Measurements from ENCODE around the gene CEBPE. TPM values are rescaled to one million over a fixed set of nuclear protein-coding genes. Genes with fewer than 3 reads are reported as not detected.
"Not testable (repeated sequence)": the region's sequence is repeated elsewhere in the genome, so short reads cannot be mapped to it uniquely, and the experiment has no call there.

CEBPE gene
- total RNA-seq, 1 donor from 2014 or later: not detected

GRCh38 chr14:23109769-23110168 is 9.3 kb downstream of the CEBPE start:
- intact Hi-C loops (cut with micrococcal nuclease): no loop called here
- DNase-seq (no peak), ATAC-seq (no peak)

- DNase-seq; intact Hi-C loops (cut with micrococcal nuclease); ATAC-seq: not testable (repeated sequence)
These were observed 10.9 kb downstream of the CEBPE start for GRCh38 chr14:23108169-23108568.

DNA sequence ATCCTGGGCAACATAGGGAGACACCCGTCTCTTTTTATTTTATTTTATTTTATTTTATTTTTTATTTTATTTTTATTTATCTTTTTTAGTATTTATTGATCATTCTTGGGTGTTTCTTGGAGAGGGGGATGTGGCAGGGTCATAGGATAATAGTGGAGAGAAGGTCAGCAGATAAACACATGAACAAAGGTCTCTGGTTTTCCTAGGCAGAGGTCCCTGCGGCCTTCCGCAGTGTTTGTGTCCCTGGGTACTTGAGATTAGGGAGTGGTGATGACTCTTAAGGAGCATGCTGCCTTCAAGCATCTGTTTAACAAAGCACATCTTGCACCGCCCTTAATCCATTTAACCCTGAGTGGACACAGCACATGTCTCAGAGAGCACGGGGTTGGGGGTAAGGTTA is 11.4 kb downstream of the CEBPE start:
- ATAC-seq; DNase-seq; intact Hi-C loops (cut with micrococcal nuclease): not testable (repeated sequence)

GRCh38 chr14:23106747-23107045 is 12.4 kb downstream of the CEBPE start:
- intact Hi-C loops (cut with micrococcal nuclease): no loop called here
- no peak for ATAC-seq
- no peak for DNase-seq

DNA sequence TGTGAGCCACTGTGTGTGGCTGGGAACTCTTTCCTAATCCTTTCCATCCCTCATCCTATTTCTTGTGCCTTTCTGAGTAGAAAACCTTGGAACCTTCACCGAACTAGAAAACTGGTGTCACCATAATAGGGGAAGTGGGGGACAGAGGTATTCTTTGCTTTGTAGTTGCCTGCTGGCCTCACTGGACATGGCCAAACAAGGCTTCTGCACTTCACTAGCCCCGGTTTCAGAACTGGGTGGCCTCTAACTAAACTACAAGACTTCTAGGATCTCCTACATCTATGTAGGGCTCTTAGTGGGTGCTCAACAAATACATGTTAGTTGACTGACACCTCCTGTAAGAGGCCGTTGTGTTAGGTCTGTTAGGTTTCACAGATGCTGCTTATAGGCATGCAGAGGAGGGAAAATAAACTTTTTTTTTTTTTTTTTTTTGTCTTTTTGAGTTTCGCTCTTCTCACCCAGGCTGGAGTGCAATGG is 13.7 kb downstream of the CEBPE start:
- ATAC-seq: no peak
- no peak for DNase-seq
- intact Hi-C loops (cut with micrococcal nuclease): no loop called here

DNA sequence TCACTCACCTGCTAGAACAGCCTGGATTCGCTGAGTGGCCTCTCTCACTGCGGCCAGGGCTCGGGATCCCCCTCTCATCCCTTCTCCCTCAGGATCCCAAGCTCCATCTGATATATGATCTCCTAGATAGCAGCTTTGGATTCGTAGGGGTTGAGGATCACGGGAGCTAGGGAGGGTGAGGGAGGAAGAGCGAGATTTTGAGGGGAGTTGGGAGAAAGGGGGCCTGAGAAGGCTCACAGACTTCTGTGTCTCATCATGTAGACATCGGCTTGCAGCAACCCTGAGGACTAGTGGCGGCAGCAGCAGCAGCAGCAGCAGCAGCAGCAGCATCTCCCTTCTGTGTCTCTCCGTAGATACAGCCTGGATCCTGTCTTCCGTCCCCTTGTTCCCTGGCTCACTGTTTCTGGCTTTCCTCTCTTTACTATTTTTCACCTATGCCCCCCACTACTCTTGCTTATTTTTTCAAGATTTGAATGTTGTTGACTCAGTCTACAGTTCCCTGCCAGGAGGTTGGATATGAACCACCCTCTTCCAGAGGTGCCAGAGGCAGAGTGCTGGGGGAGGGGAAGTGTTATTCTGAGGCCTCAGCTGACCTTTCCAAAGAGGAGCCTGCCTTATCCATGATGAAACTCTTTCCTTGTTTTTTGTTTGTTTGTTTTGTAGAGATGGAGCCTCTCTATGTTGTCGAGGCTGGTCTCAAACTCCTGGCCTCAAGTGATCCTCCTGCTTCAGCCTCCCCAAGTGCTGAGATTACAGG is 14.3 kb downstream of the CEBPE start, which contains the start of gene CIROP:
Gene CIROP (minus strand): TSS at position 399 of the 757 bp plus-strand sequence. CDS start 69 bp downstream, at position 330.
- intact Hi-C loops (cut with micrococcal nuclease): no loop called here
- DNase-seq (no peak), ATAC-seq (no peak)

DNA sequence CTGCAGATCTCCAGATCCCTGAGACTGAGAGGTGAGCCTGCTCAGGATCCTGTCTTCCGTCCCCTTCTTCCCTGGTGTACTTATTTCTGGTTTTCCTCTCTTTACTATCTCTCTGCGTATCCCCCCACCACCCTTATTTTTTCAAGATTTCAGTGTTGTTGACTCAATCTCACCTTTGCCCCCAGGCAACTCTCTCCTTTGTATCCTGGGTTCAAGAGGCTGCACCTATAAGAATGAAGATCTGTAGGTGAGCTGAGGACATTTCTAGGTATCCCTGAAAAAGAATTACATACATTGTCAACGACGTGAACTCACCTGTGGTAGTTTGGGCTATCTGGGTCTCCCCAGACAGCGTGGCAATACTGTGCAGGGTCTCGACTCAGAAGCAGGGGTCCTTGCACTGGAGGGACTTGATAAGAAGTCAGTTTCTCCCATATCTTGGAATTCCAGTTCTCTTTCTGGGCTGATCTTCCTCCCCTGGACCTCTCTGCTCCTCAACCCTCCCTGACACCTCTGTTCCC is 14.9 kb downstream of the CEBPE start:
- DNase-seq (no peak), ATAC-seq (no peak)
- intact Hi-C loops (cut with micrococcal nuclease): no loop called here

DNA sequence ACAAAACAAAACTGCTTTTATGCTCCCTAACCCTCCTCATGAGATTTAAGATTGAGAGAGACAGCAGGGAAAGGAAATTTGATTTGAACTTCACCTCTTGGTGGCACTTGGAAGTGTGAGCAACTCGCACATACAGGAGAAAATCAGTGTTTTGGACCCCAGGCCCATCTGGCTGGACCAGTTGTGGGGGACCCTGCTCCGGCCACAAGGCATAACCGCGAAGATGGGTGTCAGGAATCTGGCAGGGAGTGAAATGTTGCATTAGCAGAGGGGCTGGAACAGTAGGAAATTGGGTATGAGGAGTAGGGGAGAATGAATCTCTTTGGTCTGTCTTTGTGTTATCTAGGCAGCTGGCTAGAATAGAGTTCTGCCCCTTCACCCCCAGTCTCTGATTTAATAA is 15.5 kb downstream of the CEBPE start:
- ATAC-seq: no peak
- intact Hi-C loops (cut with micrococcal nuclease): no loop called here
- DNase-seq: no peak

DNA sequence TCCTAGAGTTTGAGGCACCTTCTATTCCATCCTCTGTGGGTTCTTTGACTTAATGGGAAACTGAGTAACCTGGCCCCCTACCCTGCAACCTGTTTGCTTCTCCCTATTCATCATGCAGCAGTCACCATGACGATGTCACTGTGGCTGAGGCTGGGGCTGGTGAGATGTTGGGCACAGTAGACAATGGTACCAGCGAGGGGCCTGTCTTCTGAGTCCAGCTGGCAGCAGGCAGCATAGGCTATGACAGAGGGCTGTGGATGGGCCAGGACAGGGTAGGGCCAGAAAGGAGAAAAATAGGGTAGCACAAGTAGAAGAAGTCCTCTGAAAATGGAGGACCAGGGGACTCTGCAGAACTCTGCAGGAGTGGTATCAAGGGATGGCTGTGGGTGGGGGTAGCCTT is 16.3 kb downstream of the CEBPE start:
- no peak for DNase-seq
- ATAC-seq: no peak
- intact Hi-C loops (cut with micrococcal nuclease): no loop called here

DNA sequence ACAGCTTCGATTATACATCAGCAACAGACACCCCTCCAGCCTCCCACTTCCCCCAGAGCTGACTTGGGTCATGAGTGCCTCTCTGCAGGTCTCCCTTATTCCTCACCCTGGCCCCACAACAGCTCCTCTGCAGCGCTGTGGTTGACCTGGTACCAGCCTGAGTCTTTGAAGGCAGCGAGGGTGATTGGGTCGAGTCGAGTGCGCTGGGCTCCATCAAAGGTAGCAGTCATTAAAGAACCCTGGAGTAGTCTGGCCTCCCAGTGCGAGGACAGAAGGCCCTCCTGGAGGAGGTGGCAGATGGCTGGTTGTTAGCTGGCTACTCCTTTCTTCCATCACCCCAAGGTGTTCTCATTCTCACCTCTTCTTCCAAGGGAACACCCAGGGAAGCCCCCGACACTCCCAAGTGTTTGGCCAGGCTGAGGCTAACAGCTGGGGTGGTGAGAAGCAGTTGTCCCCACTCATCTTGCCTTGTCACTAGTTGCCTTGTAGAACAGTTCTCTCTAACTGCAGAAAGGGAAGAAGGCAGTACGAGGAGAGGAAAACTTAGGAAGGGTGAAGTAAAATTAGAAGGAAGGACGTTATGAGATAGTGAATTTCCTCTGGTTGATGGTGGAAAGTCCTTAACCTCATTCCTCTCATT is 16.9 kb downstream of the CEBPE start:
- intact Hi-C loops (cut with micrococcal nuclease): no loop called here
- ATAC-seq (no peak), DNase-seq (no peak)

GRCh38 chr14:23101213-23101970 is 17.7 kb downstream of the CEBPE start:
- ATAC-seq (no peak), DNase-seq (no peak)
- intact Hi-C loops (cut with micrococcal nuclease): no loop called here

GRCh38 chr14:23099212-23099861 is 19.7 kb downstream of the CEBPE start:
- DNase-seq (no peak), ATAC-seq (no peak)
- intact Hi-C loops (cut with micrococcal nuclease): no loop called here

GRCh38 chr14:23097786-23098185 is 21.3 kb downstream of the CEBPE start:
- no peak for DNase-seq
- ATAC-seq: no peak
- intact Hi-C loops (cut with micrococcal nuclease): no loop called here

DNA sequence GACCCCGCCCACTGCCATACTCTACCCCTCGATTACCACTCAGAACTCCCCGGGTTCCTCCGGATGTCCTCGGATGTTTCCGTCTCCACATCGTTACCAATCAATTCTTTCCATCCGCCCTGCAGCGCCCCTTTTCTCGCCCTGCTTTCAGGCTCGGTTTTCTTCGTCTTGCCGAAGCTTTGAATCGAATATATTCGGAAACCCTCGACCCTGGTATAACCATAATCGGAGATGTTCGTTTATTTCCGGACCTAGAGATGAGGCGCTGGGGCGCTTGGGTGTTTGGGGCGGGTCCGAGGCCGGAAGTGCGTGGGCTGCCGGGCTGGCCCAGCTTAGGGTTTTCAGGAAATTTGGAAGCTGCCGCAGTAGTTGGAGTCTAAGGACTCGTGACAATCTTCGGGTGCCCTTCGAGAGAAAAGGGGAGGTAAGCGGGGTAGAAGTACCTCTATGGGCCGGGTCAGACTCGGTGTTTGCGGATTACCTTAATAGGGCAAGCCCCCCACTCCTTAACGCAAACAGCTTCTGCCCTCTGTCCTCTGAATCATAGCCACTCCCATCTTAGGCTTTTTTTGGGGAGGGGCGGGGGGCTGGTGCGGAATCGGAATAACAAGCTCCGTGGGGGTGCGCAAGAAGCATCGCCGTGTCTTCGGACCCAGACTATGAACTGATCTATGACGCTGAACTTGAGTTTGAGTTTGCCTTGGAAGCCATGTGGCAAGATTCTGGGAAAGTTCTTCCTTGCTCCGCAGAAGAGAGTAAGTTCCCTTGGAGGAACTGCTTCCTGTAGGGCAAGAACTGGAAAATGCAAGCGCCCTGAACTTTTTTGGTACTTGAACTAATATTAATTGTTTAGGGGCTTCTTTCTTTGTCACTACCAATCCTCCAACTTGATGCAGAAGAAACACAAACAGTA is 23.6 kb downstream of the CEBPE start, which contains the start of gene C14orf119:
Gene C14orf119 (plus strand): TSS at position 310 of the 913 bp plus-strand sequence. CDS start 2,154 bp downstream, outside the sequence.
- ATAC-seq (peak; percentile 93), DNase-seq (peak; percentile 94)
- intact Hi-C loops (cut with micrococcal nuclease): no loop called here

GRCh38 chr14:23094666-23095195 is 24.3 kb downstream of the CEBPE start, which contains the start of gene ACIN1:
Gene ACIN1, minus strand, starts transcription at chr14:23095136. Its CDS starts 24 bp downstream, at chr14:23095112.
- DNase-seq (peak; percentile 100), ATAC-seq (peak; percentile 67)
- intact Hi-C loops (cut with micrococcal nuclease): no loop called here

DNA sequence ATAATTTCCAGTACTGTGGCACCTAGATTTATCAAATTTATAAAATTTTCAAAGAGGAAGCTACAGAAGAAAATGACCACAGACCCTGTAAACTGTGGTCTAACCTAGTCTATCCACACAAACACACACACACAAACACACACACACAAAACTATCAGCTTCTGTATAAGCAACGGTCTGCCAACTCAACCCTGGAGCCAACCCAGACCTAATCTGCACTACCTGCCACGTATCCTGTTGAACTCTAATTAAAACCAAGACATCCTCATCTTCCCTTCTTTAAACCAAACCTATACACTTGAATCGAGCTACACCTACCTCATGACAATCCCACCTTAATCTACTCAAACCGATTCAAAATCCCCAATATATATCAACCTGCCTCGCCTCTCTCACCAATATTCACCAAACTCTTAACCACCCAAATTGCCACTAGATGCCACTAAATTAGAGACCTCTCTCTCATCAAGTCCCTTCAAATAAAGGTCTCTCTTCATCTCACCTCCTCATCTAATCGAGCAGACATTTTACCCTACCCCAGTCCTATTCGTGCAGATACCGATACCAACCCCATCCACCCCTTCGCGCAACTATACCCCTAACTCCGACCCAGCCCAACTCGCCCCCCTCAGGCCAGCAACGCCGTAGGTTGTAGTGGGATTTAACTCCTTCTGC is 24.9 kb downstream of the CEBPE start:
- intact Hi-C loops (cut with micrococcal nuclease): no loop called here
- no peak for DNase-seq
- ATAC-seq: no peak

DNA sequence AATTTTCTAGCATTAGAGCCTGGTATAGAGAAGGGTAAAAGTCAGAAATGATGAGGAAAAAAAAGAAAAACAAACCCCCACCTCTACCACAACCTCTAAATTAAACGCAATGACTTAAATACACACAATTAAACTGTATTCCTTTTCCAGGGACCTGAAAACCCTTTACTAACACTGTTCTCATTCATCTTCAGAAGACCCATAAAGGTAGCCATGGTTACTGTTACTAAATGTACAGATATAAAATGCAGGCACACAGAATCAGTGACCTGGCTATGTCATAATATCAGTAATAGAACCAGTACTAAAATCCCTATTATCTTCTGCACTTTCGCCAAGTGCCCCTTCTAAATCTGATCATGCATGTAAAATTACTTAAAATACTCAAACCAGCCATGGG is 25.5 kb downstream of the CEBPE start:
- ATAC-seq (no peak), DNase-seq (no peak)
- intact Hi-C loops (cut with micrococcal nuclease): no loop called here
